Measurements from ENCODE around the gene HOXC4. TPM values are rescaled to one million over a fixed set of nuclear protein-coding genes. Genes with fewer than 3 reads are reported as not detected.

HOXC4 gene
- total RNA-seq, 1 donor = 3.3 TPM

DNA sequence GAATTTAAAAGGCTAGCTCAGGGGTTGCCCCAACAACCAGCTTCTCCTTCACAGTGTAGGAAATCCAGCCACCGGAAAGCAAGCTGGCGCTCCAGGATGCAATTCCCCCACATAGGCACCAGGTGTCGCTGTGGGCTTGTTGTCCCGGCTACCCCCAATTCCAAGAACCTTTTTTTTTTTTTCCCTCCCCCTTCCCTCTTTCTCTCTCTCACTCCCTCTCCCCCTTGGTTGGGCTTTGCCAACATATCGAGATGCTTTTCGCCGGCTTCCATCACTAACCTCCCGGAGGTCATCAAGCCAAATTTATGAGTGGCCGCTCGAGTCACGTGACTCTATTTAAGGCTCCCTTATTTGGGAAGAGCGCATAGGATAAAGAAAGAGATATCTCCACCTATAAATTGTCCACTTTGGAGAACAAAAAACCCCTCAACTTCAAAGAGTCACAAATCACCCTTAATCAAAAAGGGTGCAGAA, 21.0 kb upstream of the HOXC4 start, which contains the start of gene HOXC5:
Gene HOXC5, plus strand, starts transcription at position 424 of the 474 bp plus-strand sequence. CDS start 73 bp downstream, outside the sequence.
- TF ChIP-seq, protein P1, sequence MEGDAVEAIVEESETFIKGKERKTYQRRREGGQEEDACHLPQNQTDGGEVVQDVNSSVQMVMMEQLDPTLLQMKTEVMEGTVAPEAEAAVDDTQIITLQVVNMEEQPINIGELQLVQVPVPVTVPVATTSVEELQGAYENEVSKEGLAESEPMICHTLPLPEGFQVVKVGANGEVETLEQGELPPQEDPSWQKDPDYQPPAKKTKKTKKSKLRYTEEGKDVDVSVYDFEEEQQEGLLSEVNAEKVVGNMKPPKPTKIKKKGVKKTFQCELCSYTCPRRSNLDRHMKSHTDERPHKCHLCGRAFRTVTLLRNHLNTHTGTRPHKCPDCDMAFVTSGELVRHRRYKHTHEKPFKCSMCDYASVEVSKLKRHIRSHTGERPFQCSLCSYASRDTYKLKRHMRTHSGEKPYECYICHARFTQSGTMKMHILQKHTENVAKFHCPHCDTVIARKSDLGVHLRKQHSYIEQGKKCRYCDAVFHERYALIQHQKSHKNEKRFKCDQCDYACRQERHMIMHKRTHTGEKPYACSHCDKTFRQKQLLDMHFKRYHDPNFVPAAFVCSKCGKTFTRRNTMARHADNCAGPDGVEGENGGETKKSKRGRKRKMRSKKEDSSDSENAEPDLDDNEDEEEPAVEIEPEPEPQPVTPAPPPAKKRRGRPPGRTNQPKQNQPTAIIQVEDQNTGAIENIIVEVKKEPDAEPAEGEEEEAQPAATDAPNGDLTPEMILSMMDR (IDR thresholded peaks at IDR 0.05; ENCODE audit: extremely low read depth, low read depth, low read length) = peak; percentile 98
- Histone ChIP-seq H3K36me3 (ENCODE audit: insufficient read depth, low read length) (peaks cover 10% of the 10 kb centered on the region), H3K9me3 (ENCODE audit: low read depth, low read length) (no peaks in the 10 kb centered on the region), H3K27me3 (ENCODE audit: insufficient read depth, low read length) (no peaks in the 10 kb centered on the region), H3K4me2 (ENCODE audit: insufficient read depth, low read length) (peak within 1 kb of the TSS; percentile 88), H3K4me3 (ENCODE audit: insufficient read depth, low read length) (peak within 1 kb of the TSS; percentile 74), H3K79me2 (ENCODE audit: insufficient read depth, low read length) (peaks cover 41% of the 10 kb centered on the region), H3K4me1 (ENCODE audit: insufficient read depth, low read length) (peaks cover 19% of the 10 kb centered on the region), H4K20me1 (ENCODE audit: insufficient read depth, low read length) (peaks cover 35% of the 10 kb centered on the region), H3K27ac (ENCODE audit: low read depth, low read length) (peak within 1 kb of the TSS; percentile 49), H2AFZ (ENCODE audit: low read length) (peak within 1 kb of the TSS; percentile 32)
- peak; percentile 98 for DNase-seq (ENCODE audit: insufficient read length, low spot score, missing footprints)

DNA sequence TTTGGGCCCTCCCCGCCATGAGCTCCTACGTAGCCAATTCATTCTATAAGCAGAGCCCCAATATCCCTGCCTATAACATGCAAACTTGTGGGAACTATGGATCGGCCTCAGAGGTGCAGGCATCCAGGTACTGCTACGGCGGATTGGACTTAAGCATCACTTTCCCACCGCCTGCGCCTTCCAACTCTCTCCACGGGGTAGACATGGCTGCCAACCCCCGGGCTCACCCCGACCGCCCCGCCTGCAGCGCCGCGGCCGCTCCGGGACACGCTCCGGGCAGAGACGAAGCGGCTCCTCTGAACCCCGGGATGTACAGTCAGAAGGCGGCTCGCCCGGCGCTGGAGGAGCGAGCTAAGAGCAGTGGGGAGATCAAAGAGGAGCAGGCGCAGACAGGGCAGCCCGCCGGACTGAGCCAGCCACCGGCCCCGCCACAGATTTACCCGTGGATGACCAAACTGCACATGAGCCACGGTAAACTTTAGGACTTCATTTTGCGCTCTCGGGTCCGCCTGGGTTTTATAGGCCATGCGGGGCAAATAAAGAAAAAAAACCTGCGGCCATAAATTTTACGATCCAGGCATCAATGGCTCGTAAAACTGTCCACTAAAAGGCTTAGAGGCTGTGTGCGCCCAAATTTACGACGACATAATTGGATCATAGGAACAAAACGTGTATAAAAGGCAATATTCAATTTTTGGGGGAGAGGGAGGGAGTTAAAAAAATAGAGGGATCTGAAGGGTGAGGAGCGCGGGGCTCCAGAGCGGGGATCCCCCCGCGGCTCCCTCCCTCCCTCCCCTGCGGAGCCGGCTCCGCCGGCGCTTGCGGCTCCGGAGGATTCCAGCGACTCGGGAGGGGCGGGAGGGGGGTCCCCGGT, 20.3 kb upstream of the HOXC4 start:
- Histone ChIP-seq H3K4me1 (ENCODE audit: insufficient read depth, low read length) (peaks cover 20% of the 10 kb centered on the region), H2AFZ (ENCODE audit: low read length) (peak overlapping the region; percentile 32), H3K79me2 (ENCODE audit: insufficient read depth, low read length) (peaks cover 39% of the 10 kb centered on the region), H3K4me2 (ENCODE audit: insufficient read depth, low read length) (peak overlapping the region; percentile 88), H3K36me3 (ENCODE audit: insufficient read depth, low read length) (peaks cover 10% of the 10 kb centered on the region), H3K27me3 (ENCODE audit: insufficient read depth, low read length) (no peaks in the 10 kb centered on the region), H4K20me1 (ENCODE audit: insufficient read depth, low read length) (peaks cover 42% of the 10 kb centered on the region), H3K4me3 (ENCODE audit: insufficient read depth, low read length) (peak overlapping the region; percentile 74), H3K9me3 (ENCODE audit: low read depth, low read length) (no peaks in the 10 kb centered on the region), H3K27ac (ENCODE audit: low read depth, low read length) (peak overlapping the region; percentile 49)
- peak; percentile 95 for DNase-seq (ENCODE audit: insufficient read length, low spot score, missing footprints)
- TF ChIP-seq, protein P1 (IDR thresholded peaks at IDR 0.05; ENCODE audit: extremely low read depth, low read depth, low read length) = no peak

DNA sequence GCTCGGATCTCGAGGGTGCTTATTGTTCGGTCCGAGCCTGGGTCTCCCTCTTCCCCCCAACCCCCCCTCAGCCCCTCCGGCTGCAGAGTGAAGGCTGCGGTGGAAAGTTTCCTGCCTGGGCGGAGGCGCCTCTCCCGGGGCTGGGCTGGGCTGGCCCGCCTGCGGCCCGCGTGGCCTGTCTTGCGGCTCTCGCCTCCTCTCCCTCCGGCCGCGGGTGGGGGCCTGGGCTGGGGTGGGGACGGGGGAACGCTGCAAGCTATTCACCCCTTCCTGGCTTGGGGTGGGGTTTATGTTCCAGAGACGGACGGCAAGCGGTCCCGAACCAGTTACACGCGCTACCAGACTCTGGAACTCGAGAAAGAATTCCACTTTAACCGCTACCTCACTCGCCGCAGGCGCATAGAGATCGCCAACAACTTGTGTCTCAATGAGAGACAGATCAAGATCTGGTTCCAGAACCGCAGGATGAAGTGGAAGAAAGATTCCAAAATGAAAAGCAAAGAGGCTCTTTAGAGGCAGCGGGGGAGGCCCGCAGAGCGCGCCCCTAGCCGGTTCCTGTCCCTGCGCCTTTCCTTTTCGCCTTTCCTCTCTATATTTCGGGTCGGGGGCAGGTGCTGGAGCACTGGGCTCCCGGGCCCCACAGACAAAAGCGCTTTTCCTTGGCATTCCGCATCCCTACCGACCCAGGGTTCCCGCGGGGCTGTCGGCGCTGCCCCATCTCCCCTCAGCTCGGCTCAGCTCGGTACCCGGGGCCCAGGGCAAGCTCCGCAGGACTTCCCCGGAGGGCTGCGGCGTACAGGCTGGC, 19.5 kb upstream of the HOXC4 start:
- peak; percentile 95 for DNase-seq (ENCODE audit: insufficient read length, low spot score, missing footprints)
- no peak overlapping the region for H3K27ac ChIP-seq (ENCODE audit: low read depth, low read length)
- peaks cover 29% of the 10 kb centered on the region for H3K4me1 ChIP-seq (ENCODE audit: insufficient read depth, low read length)

More for the DNA sequence above, 19.5 kb upstream of the HOXC4 start:
- H3K79me2 ChIP-seq (ENCODE audit: insufficient read depth, low read length) = peaks cover 36% of the 10 kb centered on the region
- peak overlapping the region; percentile 88 for H3K4me2 ChIP-seq (ENCODE audit: insufficient read depth, low read length)
- H4K20me1 ChIP-seq (ENCODE audit: insufficient read depth, low read length) = peaks cover 50% of the 10 kb centered on the region
- H3K4me3 ChIP-seq (ENCODE audit: insufficient read depth, low read length) = peak overlapping the region; percentile 74
- peaks cover 5% of the 10 kb centered on the region for H3K36me3 ChIP-seq (ENCODE audit: insufficient read depth, low read length)
- H3K27me3 ChIP-seq (ENCODE audit: insufficient read depth, low read length) = no peaks in the 10 kb centered on the region
- H3K9me3 ChIP-seq (ENCODE audit: low read depth, low read length) = no peaks in the 10 kb centered on the region
- H2AFZ ChIP-seq (ENCODE audit: low read length) = no peak overlapping the region
- TF ChIP-seq, protein P1 (IDR thresholded peaks at IDR 0.05; ENCODE audit: extremely low read depth, low read depth, low read length) = no peak

Data from osteoblast (primary cell).